Measurements from ENCODE around the gene SUFU.

DNA sequence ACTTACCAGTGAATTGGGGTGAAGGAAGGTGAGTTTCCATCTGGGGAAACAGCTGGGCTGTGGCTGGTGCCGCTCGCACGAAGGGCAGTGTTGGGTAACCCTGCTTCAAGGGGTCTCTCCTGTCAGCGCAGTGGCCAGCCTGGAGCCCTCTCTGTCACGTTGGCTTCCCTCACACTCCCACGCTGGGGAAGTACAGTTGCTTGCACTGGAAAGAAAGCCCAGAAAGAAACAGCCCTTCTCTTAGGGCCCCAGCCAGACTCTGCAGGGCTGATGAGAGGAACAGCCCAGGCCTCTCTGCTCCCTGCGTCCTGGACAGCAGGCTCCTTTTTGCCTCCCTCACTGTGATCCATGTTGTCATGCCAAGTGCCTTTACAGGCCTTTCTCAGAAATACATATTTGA is 100.2 kb downstream of the SUFU start:
- TF ChIP-seq NFIC (IDR thresholded peaks at IDR 0.05; ENCODE audit: low read length) (no peak), SRF (IDR thresholded peaks at IDR 0.05; ENCODE audit: low read depth, low read length) (no peak)

Data from HepG2 (cell line).